HCT116 (cell line): ENCODE results near the gene LAYN. TPM values are rescaled to one million over a fixed set of nuclear protein-coding genes. Genes with fewer than 3 reads are reported as not detected.

ENCODE experiments used
- ATAC-seq: fragments of 200-7000 bp; cut with Tn5 transposase; 2 replicates; pipeline ENCODE4 v1.9.1; 2020; ENCODE audit warnings: mild to moderate bottlenecking, moderate library complexity
- BruUV-seq: library from RNA; stranded (reverse); fragments of 400-500 nt; replicated peaks from 2 replicates; lab custom pipeline; 2021; lab: Mats Ljungman, UMichigan
- CTCF ChIA-PET: fragments of 300-600 bp; sonication (Branson Sonifier 250); formaldehyde crosslinking; loops from one replicate; lab custom pipeline; 2021; ENCODE audit warnings: antibody characterized with exemption; lab: Charles Lee
- POLR2A ChIA-PET: fragments of 300-600, 350-600 bp; sonication (Branson Sonifier 250); formaldehyde crosslinking; loops from one replicate; lab custom pipeline; 2021; ENCODE audit warnings: antibody characterized with exemption; lab: Charles Lee
- RAD21 ChIA-PET, 2 experiments: fragments of 300-600 bp; sonication (Branson Sonifier 250); formaldehyde crosslinking; loops; one replicate each; lab custom pipeline; 2023; ENCODE audit warnings: low total read pairs in 2 of 2; ENCODE audit not compliant: uncharacterized antibody in 2 of 2, unreplicated experiment in 2 of 2, low non-redundant PET in 1 of 2; lab: Charles Lee
- DNase-seq: peaks from one replicate; pipeline ENCODE4 v3.0.0-alpha.2; 2010; ENCODE audit warnings: low read depth, low spot score
- H2AFZ ChIP-seq: fragments of 200-600 bp; shearing (Covaris generic), sonication (generic); 2 replicates; pipeline ENCODE4 v1.6.1; 2017; ENCODE audit warnings: low read depth, mixed run types, mixed read lengths, antibody characterized with exemption, low read length; ENCODE audit not compliant: poor library complexity, severe bottlenecking
- H3K27ac ChIP-seq: 2 replicates; pipeline ENCODE4 v1.5.1; 2012; ENCODE audit warnings: low read depth, low read length
- H3K27me3 ChIP-seq: fragments of 200-600 bp; sonication (generic); 2 replicates; pipeline ENCODE4 v1.6.1; 2016; ENCODE audit warnings: mixed run types, low read length, mixed read lengths; ENCODE audit not compliant: insufficient read depth
- H3K36me3 ChIP-seq, 2 experiments: fragments of 200-500 bp in 1 of 2; fragments of 200-600 bp in 1 of 2; sonication (Bioruptor generic) in 1 of 2; sonication (generic) in 1 of 2; 2 replicates each; pipeline versions ENCODE4 v1.5.1 to v1.6.1; 2014 to 2016; ENCODE audit warnings: low read length in 2 of 2, inconsistent platforms in 1 of 2, mixed read lengths in 1 of 2, mixed run types in 1 of 2; ENCODE audit not compliant: insufficient read depth in 2 of 2, control insufficient read depth in 1 of 2
- H3K4me1 ChIP-seq, 2 experiments: fragments of 200-600 bp in 1 of 2; sonication (generic) in 1 of 2; 2 replicates each; pipeline versions ENCODE4 v1.5.1 to v1.6.1; 2012 to 2017; ENCODE audit warnings: low read length in 2 of 2, inconsistent platforms in 1 of 2, mild to moderate bottlenecking in 1 of 2, mixed read lengths in 1 of 2, mixed run types in 1 of 2, moderate library complexity in 1 of 2; ENCODE audit not compliant: insufficient read depth in 2 of 2, control insufficient read depth in 1 of 2
- H3K4me2 ChIP-seq: fragments of 200-600 bp; sonication (generic); 2 replicates; pipeline ENCODE4 v1.6.1; 2017; ENCODE audit warnings: mixed run types, low read length, mixed read lengths
- H3K4me3 ChIP-seq, 2 experiments: fragments of 200-600 bp in 1 of 2; sonication (generic) in 1 of 2; replicated peaks in 1 of 2; 2 replicates each; pipeline ENCODE4 v1.5.1; 2011 to 2016; ENCODE audit warnings: low read length in 2 of 2, control low read depth in 1 of 2, low read depth in 1 of 2, mild to moderate bottlenecking in 1 of 2, mixed read lengths in 1 of 2, mixed run types in 1 of 2
- H3K79me2 ChIP-seq: fragments of 200-600 bp; sonication (generic); 2 replicates; pipeline ENCODE4 v1.6.1; 2017; ENCODE audit warnings: mild to moderate bottlenecking, mixed run types, low read length, moderate library complexity, mixed read lengths; ENCODE audit not compliant: insufficient read depth
- H3K9ac ChIP-seq: fragments of 200-600 bp; sonication (generic); 2 replicates; pipeline ENCODE4 v1.6.1; 2016; ENCODE audit warnings: low read length, mixed read lengths
- H3K9me2 ChIP-seq: fragments of 200-600 bp; sonication (generic), shearing (Covaris generic); 2 replicates; pipeline ENCODE4 v1.6.1; 2017; ENCODE audit warnings: mixed run types, mild to moderate bottlenecking, moderate library complexity; ENCODE audit not compliant: insufficient read depth
- H3K9me3 ChIP-seq, 2 experiments: fragments of 200-500 bp in 1 of 2; fragments of 200-600 bp in 1 of 2; sonication (Bioruptor generic) in 1 of 2; sonication (generic) in 1 of 2; 2 replicates each; pipeline ENCODE4 v1.6.1; 2014 to 2017; ENCODE audit warnings: low read length in 2 of 2, mixed read lengths in 2 of 2, inconsistent platforms in 1 of 2, low read depth in 1 of 2, mild to moderate bottlenecking in 1 of 2, mixed run types in 1 of 2, moderate library complexity in 1 of 2; ENCODE audit not compliant: control insufficient read depth in 1 of 2, insufficient read depth in 1 of 2
- H4K20me1 ChIP-seq: fragments of 200-600 bp; sonication (generic), shearing (Covaris generic); 2 replicates; pipeline ENCODE4 v1.6.1; 2017; ENCODE audit warnings: mixed run types, mild to moderate bottlenecking, moderate library complexity; ENCODE audit not compliant: insufficient read depth
- ATF3 ChIP-seq: IDR thresholded peaks from 2 replicates; pipeline ENCODE4 v1.6.1; 2012
- CBX3 ChIP-seq: IDR thresholded peaks from 2 replicates; pipeline ENCODE4 v1.6.1; 2012; ENCODE audit warnings: low read depth
- CEBPB ChIP-seq: IDR thresholded peaks from 2 replicates; pipeline ENCODE4 v1.6.1; 2012; ENCODE audit warnings: low read depth
- ELF1 ChIP-seq: IDR thresholded peaks from 2 replicates; pipeline ENCODE4 v1.6.1; 2012; ENCODE audit warnings: low read depth, borderline replicate concordance
- EZH2 ChIP-seq: fragments of 200-600 bp; sonication (generic); IDR thresholded peaks from 2 replicates; pipeline ENCODE4 v1.6.1; 2017; ENCODE audit warnings: antibody characterized with exemption, mixed run types
- RAD21 ChIP-seq: IDR thresholded peaks from 2 replicates; pipeline ENCODE4 v1.6.1; 2012; ENCODE audit warnings: low read depth, mild to moderate bottlenecking
- REST ChIP-seq: IDR thresholded peaks from 2 replicates; pipeline ENCODE4 v1.6.1; 2012; ENCODE audit warnings: low read depth
- TCF7L2 ChIP-seq: IDR thresholded peaks from 2 replicates; pipeline ENCODE4 v1.7.0; 2011; ENCODE audit warnings: borderline replicate concordance, inconsistent platforms; ENCODE audit not compliant: insufficient read depth, insufficient read length; ENCODE audit errors: extremely low read depth
- ZFX ChIP-seq: fragments of 450-650 bp; IDR thresholded peaks from 2 replicates; pipeline ENCODE4 v1.6.1; 2017
- intact Hi-C: fragments of 100-400 bp; cut with micrococcal nuclease; formaldehyde crosslinking; loops from 2 replicates; pipeline ENCODE4 v1.10.0; 2022
- total RNA-seq: library from RNA; stranded (reverse); gene quantifications from one replicate; pipeline ENCODE4 v1.2.1, GENCODE V29; 2021; ENCODE audit not compliant: unreplicated experiment

LAYN gene
- total RNA-seq, 1 experiment from 2014 or later = not detected

GRCh38 chr11:111582163-111582562 is 41.6 kb downstream of the LAYN start:
- POLR2A ChIA-PET = no interaction called here
- Histone ChIP-seq H3K9me3 (no peaks in the 10 kb centered on the region), H4K20me1 (no peaks in the 10 kb centered on the region), H3K9me2 (no peaks in the 10 kb centered on the region), H3K36me3 (no peaks in the 10 kb centered on the region), H3K79me2 (no peaks in the 10 kb centered on the region), H3K4me3 (no peak overlapping the region), H3K4me1 (no peaks in the 10 kb centered on the region), H3K27ac (no peak overlapping the region), H3K27me3 (no peaks in the 10 kb centered on the region), H3K9ac (no peak overlapping the region), H3K4me2 (no peak overlapping the region), H2AFZ (no peak overlapping the region)
- no peak for DNase-seq
- TF ChIP-seq CEBPB = no peak
- TF ChIP-seq ELF1 = no peak
- no peak for TF ChIP-seq EZH2
- TF ChIP-seq ATF3 = no peak
- no peak for TF ChIP-seq ZFX
- TF ChIP-seq TCF7L2 = no peak
- no peak for TF ChIP-seq CBX3
- TF ChIP-seq REST = no peak
- TF ChIP-seq RAD21 = no peak
- no TSS peak for BruUV-seq
- RAD21 ChIA-PET = no interaction called here
- intact Hi-C loops = loop anchor here (10.0 kb wide), 1 partner anchor 413 kb away; no protein-coding TSS in a partner anchor
- ATAC-seq = no peak
- CTCF ChIA-PET = no interaction called here
